Measurements from ENCODE around the gene CDK14. TPM values are rescaled to one million over a fixed set of nuclear protein-coding genes. Genes with fewer than 3 reads are reported as not detected.

Gene CDK14
- total and polyA plus RNA-seq, 2 of the 8 experiments (the other 6 are each of a cell fraction or from before 2014, with no cell fraction given) = 5.5 to 47.3 TPM

- no peaks in the 10 kb centered on the region for H3K27me3 ChIP-seq (replicated peaks in 1 of 4; ENCODE audit: control insufficient read depth in 3 of 4, extremely low read depth in 1 of 4, insufficient read depth in 3 of 4, low read length in 3 of 4)
- H4K20me1 ChIP-seq (replicated peaks in 1 of 2; ENCODE audit: control insufficient read depth in 1 of 2, insufficient read depth in 2 of 2, low read length in 2 of 2) = no peaks in the 10 kb centered on the region
- no peak overlapping the region for H3K27ac ChIP-seq (ENCODE audit: low read depth, low read length)
- H4K8ac ChIP-seq (ENCODE audit: extremely low read depth, insufficient read depth, low read length) = no peak overlapping the region
- H4K91ac ChIP-seq (replicated peaks; ENCODE audit: insufficient read length, low read length) = no peak overlapping the region
- no peak overlapping the region for H3K14ac ChIP-seq (ENCODE audit: insufficient read length)
- H3K23ac ChIP-seq (ENCODE audit: insufficient read length) = no peak overlapping the region
- H3K9me3 ChIP-seq (ENCODE audit: insufficient read depth in 2 of 2, low read depth in 1 of 2, low read length in 1 of 2) = peaks cover 0 to 11% of the 10 kb centered on the region in 2 experiments; a peak in 2 of 4 replicates
- ChIA-PET CTCF (ENCODE audit: partially characterized antibody) (no interaction called here), POLR2A (ENCODE audit: partially characterized antibody) (no interaction called here)
- no peak overlapping the region for H2BK5ac ChIP-seq (ENCODE audit: low read depth, low read length)
- whole genome bisulfite sequencing, 2 experiments (ENCODE audit: extremely low coverage in 1 of 2, insufficient coverage in 1 of 2, insufficient read length in 1 of 2, insufficient replicate concordance in 2 of 2, low coverage in 1 of 2, low lambda C conversion rate in 2 of 2, missing lambda C conversion rate in 1 of 2) = 87% methylated on average over 2 of the region's 2 CpGs; no CpG with 5 or more reads in 1 of the 2 experiments
- H2BK12ac ChIP-seq (ENCODE audit: low read depth, low read length) = no peak overlapping the region
- no peaks in the 10 kb centered on the region for H3K79me2 ChIP-seq (ENCODE audit: control insufficient read depth in 1 of 2, insufficient read depth in 2 of 2, low read length in 2 of 2)
- DNase-seq (ENCODE audit: low read depth in 1 of 2, low spot score in 2 of 2) (no peak), FAIRE-seq (no peak)
- no peaks in the 10 kb centered on the region; a peak in 1 of 8 replicates for H3K36me3 ChIP-seq (ENCODE audit: control insufficient read depth in 2 of 4, insufficient read depth in 4 of 4, low read length in 3 of 4)
- no peak overlapping the region for H2BK15ac ChIP-seq (ENCODE audit: low read length)
- H3K79me1 ChIP-seq (ENCODE audit: low read depth, low read length) = no peaks in the 10 kb centered on the region
- no peak overlapping the region for H4K5ac ChIP-seq (ENCODE audit: insufficient read length, low read depth, low read length)
- no peaks in the 10 kb centered on the region for H3K23me2 ChIP-seq (ENCODE audit: low read depth, low read length)
- H3K4ac ChIP-seq (replicated peaks; ENCODE audit: insufficient read length, low read depth, low read length) = no peak overlapping the region
- no peak overlapping the region for H2BK20ac ChIP-seq (ENCODE audit: low read length)
- no peak overlapping the region for H3K4me3 ChIP-seq (ENCODE audit: extremely low read depth in 1 of 4, insufficient read depth in 2 of 4, low read depth in 3 of 4, low read length in 4 of 4)
- no peak overlapping the region for H3K4me2 ChIP-seq (ENCODE audit: insufficient read depth in 1 of 2, low read depth in 2 of 2, low read length in 2 of 2)
- H3K4me1 ChIP-seq (replicated peaks in 1 of 4; ENCODE audit: control insufficient read depth in 3 of 4, insufficient read depth in 4 of 4, low read length in 3 of 4) = no peaks in the 10 kb centered on the region
- H2AFZ ChIP-seq (ENCODE audit: low read length) = no peak overlapping the region
- no peak overlapping the region for H2AK5ac ChIP-seq (ENCODE audit: low read depth, low read length)
- H3K56ac ChIP-seq (replicated peaks; ENCODE audit: insufficient read length, low read depth, low read length) = no peak overlapping the region
- H3K9ac ChIP-seq (replicated peaks in 1 of 4; ENCODE audit: extremely low read depth in 1 of 4, low read depth in 3 of 4, low read length in 3 of 4) = no peak overlapping the region
- no peak overlapping the region for H3K18ac ChIP-seq (ENCODE audit: extremely low read depth, low read length)
- H2BK120ac ChIP-seq (replicated peaks; ENCODE audit: low read depth, low read length) = no peak overlapping the region
- TF ChIP-seq ATF3 (IDR thresholded peaks at IDR 0.05; ENCODE audit: insufficient read depth, low read depth, low read length) (no peak), KDM4A (IDR thresholded peaks at IDR 0.05; ENCODE audit: low read depth, low read length, severe bottlenecking) (no peak), MAFK (IDR thresholded peaks at IDR 0.05; ENCODE audit: low read depth, low read length) (no peak), NANOG (IDR thresholded peaks at IDR 0.05; ENCODE audit: insufficient read depth, low read depth, low read length, poor library complexity, severe bottlenecking) (no peak), SP1 (IDR thresholded peaks at IDR 0.05; ENCODE audit: low read depth, low read length) (no peak), KDM5A (IDR thresholded peaks at IDR 0.05; ENCODE audit: low read length) (no peak), RXRA (IDR thresholded peaks at IDR 0.05; ENCODE audit: insufficient read depth, low read depth, low read length) (no peak)
- TF ChIP-seq, protein P1, sequence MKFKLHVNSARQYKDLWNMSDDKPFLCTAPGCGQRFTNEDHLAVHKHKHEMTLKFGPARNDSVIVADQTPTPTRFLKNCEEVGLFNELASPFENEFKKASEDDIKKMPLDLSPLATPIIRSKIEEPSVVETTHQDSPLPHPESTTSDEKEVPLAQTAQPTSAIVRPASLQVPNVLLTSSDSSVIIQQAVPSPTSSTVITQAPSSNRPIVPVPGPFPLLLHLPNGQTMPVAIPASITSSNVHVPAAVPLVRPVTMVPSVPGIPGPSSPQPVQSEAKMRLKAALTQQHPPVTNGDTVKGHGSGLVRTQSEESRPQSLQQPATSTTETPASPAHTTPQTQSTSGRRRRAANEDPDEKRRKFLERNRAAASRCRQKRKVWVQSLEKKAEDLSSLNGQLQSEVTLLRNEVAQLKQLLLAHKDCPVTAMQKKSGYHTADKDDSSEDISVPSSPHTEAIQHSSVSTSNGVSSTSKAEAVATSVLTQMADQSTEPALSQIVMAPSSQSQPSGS (IDR thresholded peaks at IDR 0.05; ENCODE audit: low read length) = no peak
- TF ChIP-seq, protein P2, sequence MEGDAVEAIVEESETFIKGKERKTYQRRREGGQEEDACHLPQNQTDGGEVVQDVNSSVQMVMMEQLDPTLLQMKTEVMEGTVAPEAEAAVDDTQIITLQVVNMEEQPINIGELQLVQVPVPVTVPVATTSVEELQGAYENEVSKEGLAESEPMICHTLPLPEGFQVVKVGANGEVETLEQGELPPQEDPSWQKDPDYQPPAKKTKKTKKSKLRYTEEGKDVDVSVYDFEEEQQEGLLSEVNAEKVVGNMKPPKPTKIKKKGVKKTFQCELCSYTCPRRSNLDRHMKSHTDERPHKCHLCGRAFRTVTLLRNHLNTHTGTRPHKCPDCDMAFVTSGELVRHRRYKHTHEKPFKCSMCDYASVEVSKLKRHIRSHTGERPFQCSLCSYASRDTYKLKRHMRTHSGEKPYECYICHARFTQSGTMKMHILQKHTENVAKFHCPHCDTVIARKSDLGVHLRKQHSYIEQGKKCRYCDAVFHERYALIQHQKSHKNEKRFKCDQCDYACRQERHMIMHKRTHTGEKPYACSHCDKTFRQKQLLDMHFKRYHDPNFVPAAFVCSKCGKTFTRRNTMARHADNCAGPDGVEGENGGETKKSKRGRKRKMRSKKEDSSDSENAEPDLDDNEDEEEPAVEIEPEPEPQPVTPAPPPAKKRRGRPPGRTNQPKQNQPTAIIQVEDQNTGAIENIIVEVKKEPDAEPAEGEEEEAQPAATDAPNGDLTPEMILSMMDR (IDR thresholded peaks at IDR 0.05; ENCODE audit: control extremely low read depth in 1 of 3, insufficient read depth in 1 of 3, low read depth in 1 of 3, low read length in 3 of 3) = no peak
Observed at GRCh38 chr7:90836937-90837336, 240.8 kb downstream of the CDK14 start.
